Gastrocnemius medialis (tissue), 4 donors: ENCODE data around the gene FRG1.
"Not testable (repeated sequence)": the region's sequence is repeated elsewhere in the genome, so short reads cannot be mapped to it uniquely, and the experiment has no call there.

ENCODE experiments used
- CTCF ChIP-seq, 5 experiments: fragments of 450-650 bp in 3 of 5; fragments of 200-600 bp in 2 of 5; sonication (generic) in 2 of 5; IDR thresholded peaks in 4 of 5; conservative IDR thresholded peaks in 1 of 5; 1 replicate in 4 of 5; 2 replicates in 1 of 5; pipeline ENCODE4 v1.5.1; 2016 to 2019; ENCODE audit warnings: antibody characterized with exemption in 5 of 5, mild to moderate bottlenecking in 3 of 5, moderate library complexity in 3 of 5
- POLR2A ChIP-seq, 2 donors: fragments of 450-650 bp; IDR thresholded peaks; one replicate each; pipeline ENCODE4 v1.6.1; 2017; ENCODE audit warnings: antibody characterized with exemption in 2 of 2, mild to moderate bottlenecking in 2 of 2, moderate library complexity in 2 of 2

- not testable (repeated sequence) for TF ChIP-seq POLR2A (IDR thresholded peaks at IDR 0.05); CTCF (IDR thresholded peaks at IDR 0.05 in 4 of 5, conservative IDR thresholded peaks at IDR 0.05 in 1 of 5)
These were observed 43.3 kb downstream of the FRG1 start for GRCh38 chr4:189983916-189984526.
